GM21825 (cell line): ENCODE measurements around the gene UBE2V1.
"Not testable (repeated sequence)": the region's sequence is repeated elsewhere in the genome, so short reads cannot be mapped to it uniquely, and the experiment has no call there.

Source experiments
- ATAC-seq: cut with Tn5 transposase; IDR thresholded peaks from one replicate; pipeline ENCODE4 v1.9.1; 2021; ENCODE audit warnings: mild to moderate bottlenecking, moderate library complexity; ENCODE audit not compliant: unreplicated experiment

UBE2V1 gene

GRCh38 chr20:50112512-50113419, at the start of gene UBE2V1:
UBE2V1 (minus strand) TSS chr20:50113150; CDS start chr20:50113128, 22 bp downstream.
- ATAC-seq, result peak; percentile 36

DNA sequence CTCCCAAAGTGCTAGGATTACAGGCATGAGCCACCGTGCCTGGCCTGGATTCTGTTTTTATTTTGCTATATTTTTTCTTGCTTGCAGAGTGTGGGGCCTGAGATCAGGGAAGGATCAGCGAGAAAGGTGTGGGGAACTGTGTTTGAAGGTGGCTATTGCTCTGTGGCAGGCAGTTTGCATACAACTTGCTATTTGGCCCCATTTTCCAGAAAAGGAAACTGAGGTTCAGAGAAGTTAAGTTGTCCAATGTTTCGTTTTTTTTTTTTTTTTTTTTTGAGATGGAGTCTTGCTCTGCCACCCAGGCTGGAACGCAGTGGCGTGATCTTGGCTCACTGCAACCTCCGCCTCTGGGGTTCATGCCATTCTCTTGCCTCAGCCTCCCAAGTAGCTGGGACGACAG, 48.5 kb upstream of the UBE2V1 start:
- not testable (repeated sequence) for ATAC-seq

DNA sequence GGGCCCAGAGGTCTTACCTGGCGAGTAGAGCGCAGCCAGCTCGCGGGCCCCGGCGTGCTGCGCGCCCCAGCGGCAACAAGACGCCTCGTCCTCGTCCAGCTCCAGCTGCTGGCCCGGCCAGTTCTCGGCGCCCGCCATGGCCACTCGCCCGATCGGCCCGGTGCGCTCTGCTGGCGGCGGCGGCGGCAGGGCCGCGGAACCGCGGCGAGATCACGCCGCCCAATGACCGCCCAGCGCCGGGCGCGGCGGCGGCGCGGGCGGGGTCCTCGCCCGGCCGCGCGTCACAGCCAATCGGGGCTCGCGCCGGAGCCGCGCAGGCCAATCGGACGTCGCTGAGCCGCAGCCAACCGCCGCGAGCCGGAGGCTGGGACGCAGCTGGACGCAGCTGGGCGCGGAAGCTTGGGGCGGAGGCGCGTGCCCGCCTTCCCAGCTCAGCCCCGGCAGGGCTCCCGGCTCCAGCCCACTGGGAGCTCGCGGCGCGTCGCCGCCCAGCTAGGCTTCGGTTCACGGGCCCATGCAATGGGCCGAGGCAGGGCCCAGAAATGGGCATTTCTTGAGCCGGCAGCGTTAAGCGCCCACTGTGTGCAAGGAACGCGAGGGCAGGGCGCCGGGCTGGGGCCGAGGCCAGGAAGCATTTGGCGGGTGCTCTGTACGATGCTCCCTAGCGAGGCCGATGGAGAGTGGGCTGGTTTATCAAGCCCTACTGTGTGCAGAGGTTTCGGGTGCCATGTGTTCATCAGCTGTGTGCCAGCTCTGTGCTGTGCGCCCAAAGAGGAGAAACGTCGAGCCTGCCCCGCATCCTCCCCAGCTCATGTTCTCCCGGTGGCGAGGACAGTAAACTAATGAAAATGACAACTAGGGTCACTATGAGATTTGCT, 40.8 kb upstream of the UBE2V1 start, which contains the start of gene PEDS1:
Gene PEDS1 (minus strand): TSS at position 224 of the 878 bp plus-strand sequence. CDS start 86 bp downstream, at position 138.
- ATAC-seq, result peak; percentile 91

GRCh38 chr20:50153153-50153499, 40.2 kb upstream of the UBE2V1 start:
- ATAC-seq, result no peak

DNA sequence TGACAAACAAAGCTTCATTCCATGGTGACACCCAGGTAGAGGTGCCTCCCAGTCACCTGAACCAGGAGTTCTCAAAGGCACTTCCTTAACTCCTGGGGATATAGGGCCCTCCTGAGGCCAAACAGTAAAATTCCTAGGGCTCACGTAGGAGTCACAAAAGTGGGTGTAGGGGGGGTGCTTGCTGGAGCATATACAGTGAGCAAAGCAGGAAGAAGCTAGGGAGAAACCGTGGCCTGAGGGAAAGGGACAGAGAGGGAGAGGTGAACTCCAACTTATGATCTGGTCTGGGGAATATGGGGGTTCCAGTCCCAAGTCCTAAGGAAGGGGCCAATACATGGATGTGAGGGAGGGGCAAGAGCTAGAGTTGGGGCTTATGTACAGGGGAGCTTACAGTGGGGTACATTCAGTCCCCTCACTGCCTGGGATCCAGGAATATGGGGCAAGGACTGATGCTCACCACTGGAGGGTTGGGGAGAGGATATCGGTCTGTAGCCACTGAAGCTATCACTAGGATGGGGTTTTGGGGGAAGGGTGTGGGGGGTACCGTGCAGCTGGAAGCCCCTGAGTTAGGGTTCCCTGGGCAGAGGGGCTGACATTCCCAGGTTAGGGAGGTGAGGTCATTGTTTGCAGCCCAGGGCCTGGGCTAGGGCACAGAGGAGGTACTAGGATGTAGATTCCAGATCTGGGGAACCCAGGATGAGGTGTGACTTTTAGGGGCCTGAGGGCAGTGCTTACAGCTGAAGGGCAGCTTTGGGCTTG, 39.6 kb upstream of the UBE2V1 start:
- ATAC-seq, result no peak

DNA sequence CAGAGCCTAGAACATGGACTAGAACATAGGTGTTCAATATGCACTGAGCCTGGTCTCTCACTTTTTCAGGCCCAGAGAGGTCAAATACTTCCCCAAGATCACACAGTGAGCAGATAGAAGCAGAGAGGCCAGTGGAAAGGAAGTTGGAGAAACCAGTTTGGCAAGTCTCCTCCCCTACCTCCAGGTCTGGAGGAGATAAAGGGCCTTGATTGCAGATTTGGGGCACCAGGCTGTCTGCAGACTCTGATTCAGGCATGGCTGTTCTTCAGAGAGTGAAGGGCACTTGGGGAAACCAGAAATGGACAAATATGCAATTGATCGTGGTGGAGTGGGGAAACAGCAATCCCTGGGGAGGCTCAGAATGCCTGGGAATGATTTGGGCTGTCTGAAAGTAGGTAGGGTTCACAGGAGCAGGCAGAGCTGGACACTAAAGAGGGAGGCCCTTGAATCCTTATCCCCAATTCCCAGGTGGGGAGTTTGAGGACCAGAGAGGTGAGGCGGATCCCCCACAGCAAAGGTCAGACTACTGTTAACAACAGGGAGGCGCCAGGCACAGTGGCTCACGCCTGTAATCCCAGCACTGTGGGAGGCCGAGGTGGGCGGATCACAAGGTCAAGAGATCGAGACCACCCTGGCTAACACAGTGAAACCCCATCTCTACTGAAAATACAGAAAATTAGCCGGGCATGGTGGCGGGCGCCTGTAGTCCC, 38.2 kb upstream of the UBE2V1 start:
- no peak for ATAC-seq

DNA sequence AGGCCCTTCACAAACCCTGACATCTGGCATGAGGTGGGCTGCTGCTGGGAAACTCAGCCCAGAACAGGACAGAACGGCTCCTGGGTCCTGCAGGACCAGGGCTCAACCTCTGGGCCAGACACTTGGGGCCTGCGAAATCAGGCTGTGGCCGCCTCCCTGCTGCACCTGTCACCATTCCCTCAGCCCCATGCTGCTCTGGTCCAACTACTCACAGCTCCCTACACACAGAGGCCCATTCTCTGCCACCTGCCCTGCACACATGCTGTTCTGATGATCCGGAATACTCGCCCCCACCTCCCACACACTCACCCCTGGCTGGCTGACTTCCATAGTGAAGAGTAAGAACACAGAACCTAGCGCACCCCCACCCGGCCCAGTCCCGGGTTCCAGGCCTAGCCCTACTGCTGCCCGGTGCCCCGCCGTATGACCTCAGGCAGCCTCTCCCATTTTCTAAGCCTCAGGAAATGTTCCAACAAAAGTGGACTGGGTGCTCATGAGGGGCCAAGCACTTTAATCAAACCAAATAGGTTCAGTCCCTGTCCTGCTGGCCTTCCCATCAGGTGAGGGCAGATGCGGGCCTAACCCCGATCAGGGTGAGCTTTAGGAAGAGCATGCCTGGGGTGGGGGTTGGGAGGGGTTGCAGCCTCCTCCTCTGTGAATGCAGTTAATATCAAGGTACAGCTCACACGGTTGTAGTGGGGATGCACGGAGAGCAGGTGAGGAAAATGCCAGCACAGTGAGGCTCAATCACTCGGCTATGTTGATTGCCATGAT, 36.7 kb upstream of the UBE2V1 start:
- no peak for ATAC-seq

DNA sequence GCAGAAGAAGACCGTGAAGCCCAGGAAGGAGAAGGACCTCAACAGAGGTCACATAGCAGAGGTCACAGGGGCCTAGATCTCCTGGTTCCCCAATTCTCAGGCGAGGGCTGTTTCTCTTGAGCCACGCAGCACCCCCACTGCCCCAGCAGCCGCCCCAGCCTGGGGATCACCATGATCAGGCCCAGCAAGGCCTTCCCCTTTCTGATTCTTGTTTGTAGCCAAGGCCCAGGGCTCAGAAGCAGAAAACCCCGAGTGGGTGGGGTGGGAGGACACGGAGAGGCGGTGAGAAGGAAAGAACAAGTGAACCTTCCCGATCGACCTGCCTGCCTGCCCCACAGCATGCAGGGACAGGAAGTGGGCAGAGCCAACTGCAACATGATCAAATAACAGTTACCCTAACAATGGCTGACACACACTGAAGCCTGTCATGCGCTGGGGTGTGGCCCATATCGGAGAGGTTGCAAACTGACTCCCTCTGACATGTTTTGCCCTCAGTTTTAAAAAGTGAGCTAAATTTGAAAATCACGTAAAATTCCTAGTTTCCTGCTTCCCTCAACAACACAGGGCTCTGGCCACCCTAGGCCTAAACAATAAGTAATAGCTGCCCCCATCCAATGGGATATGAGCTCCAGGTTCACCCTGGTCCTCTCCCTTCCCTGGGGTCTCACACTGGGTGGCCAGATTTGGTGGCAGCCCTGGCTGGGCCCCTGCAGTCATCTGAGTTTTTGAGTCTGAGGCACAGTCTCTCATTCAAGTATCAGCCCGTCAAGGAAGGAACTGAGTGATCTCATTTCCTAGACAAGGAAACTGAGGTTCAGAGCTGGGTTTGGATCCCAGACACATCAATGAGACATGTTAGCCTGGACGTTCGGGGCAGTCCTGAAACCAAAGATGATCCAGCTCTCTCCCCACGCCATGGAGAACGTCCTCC, 34.0 kb upstream of the UBE2V1 start:
- peak; percentile 56 for ATAC-seq

DNA sequence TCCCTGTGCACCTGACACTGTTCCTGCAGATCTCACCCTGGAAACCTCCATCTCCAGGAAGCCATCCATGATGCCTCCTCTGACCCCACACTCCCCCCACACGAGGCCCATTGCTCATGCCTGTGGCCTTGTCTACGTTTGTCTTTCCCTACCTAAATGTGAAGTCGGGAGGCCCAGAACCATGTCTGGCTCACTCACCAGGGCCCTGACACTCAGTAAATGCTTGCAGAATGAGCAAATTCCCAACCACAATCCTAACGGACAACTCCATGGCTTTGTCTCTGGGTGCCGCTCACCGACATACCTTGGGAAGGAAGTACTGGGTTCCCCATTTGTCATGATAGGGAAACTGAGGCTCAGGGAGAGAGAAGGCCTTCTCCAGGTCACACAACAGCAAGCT, 33.3 kb upstream of the UBE2V1 start:
- ATAC-seq, result no peak

DNA sequence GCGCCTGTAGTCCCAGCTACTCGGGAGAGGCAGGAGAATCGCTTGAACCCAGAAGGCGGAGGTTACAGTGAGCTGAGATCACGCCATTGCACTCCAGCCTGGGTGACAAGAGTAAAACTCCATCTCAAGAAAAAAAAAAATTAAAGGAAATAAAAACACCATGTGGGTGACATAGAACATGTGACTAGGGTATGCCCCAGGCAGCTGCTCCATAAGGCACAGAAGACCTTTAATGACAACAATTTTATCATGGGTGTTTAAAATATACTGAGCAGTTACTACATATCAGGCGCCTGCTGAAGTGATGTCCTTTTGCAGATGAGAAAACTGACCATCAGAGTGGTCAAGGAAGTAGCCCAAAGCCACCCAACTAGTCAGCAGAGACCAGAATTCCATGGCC, 32.6 kb upstream of the UBE2V1 start:
- no peak for ATAC-seq

GRCh38 chr20:50144362-50144761, 31.4 kb upstream of the UBE2V1 start:
- ATAC-seq, result no peak

DNA sequence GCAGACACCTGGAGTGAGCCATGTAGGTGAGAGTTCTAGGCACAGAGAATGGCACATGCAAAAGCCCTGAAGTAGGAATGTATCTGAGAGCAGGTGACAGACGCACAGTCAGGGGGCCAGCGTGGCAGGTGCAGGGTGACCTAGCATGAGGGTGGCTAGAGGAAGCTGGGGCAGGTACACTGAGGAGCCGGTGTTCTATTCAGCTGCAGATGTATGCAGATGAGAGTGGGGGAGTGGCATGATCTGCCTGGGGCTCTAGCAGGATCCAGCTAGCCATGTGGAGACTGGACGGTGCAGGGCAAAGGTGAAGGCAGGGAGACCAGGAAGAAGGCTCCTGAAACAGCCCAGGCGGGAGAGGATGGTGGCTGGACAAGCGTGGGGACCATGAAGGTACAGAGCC, 29.9 kb upstream of the UBE2V1 start:
- no peak for ATAC-seq

DNA sequence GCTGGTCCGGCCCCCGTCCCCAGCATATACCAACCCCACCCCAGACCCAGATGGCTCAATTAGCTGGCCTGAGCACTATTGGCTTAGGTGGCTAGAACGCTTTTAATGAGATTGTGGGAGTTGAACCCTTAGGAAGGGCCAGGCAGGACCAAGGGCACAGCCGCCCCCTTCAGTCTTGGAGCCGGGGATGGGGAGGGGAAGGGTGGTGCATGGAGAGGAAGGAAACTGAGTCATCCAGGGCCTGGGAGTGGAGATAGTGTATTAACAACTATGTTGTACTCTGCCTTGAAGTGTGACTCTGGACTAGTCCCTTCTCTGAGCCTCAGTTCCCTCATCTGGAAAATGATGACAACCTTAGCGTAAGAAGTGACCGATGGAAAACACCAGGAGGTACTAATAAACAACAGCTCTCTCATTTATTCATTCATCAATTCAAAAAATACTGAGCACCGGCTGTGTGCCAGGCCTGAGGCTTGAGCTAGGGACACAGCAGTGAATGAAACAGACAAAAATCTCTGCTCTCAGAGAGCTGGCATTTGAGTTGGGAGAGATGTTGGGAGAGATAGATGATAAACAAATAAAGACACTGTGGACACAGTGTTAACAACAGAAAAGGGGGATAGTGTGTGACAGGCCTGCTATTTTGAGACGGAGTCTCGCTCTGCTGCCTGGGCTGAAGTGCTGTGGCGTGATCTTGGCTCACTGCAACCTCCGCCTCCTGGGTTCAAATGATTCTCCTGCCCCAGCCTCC, 29.0 kb upstream of the UBE2V1 start:
- ATAC-seq, result no peak

DNA sequence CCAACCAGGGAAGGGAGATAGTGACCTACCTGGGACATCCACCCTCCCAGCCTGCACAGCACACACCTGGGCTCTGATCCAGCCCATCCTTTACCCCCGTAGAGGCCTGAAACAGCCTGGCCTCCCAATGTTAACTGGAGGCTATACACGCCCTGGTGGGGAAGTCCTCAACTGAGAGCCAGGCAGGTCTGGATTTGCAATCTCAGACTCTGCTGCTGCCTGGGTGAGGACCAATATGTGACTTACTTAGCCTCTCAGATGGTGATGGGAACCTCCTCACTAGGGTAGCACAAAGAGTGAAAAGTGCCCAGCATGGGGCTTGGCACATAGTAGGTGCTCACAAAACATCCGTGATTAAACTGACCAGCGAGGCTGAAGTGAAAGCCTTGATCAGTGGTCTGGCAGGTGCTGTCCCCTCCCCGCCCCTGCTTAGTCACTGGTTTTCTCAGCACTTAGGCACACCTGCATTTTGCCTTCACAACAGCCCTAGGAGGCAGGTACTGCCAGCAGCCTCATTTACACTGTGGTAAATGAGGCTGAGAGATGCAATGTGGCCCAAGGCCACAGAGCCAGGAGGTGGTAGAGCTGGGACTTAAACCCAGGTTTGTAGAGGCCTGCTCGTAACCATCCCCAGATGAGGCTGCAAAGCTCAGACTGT, 28.2 kb upstream of the UBE2V1 start:
- no peak for ATAC-seq

- no peak for ATAC-seq
Measured at GRCh38 chr20:50140339-50140859, 27.4 kb upstream of the UBE2V1 start.

DNA sequence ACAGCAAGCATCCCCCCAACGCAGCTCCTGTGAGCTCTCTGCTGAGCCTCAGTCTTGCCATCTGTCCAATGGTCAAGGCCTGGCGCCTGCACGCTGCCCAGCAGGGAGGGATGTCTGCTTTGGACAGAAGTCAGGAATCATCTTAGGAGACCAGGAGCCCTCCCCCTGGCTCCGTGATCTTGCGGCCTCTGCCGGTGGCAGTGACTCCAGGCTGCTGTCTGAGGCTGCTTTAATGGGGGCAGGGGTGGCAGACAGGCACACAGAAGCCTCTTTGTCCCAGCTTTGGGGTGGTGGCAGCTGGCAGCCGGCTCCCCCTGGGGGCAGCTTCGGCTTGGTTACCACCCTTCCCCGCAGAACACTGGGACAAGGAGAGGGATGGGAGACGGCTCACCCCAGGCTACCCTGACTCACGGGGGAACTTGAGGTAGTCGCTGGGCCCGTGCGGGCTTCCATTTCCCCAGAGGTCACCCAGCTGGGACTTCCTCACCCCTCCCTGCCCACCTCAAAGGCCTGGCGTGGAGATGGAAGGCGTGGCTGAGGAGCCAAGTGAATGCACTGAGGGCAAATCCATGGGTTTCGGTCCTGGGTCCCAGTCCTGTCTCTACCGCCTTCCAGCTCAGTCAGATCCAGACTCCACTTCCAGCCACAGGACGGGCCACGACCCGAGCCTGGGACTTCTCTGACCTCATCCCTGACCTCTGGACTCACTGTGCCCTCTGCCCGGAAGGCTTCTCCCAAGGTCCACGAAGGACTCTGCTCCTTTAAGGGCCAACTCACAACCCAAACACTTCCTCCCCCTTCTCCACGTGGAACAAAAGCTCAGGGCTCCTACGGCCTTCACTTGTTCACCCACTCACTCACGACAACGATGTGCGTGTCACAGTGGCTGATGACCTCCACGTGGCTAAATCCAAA, 25.8 kb upstream of the UBE2V1 start:
- ATAC-seq, result no peak
